HepG2 (cell line): Measurements from ENCODE around the gene ERBB3. TPM values are rescaled to one million over a fixed set of nuclear protein-coding genes. Genes with fewer than 3 reads are reported as not detected.

ENCODE experiments used
- ARID2 ChIP-seq: sonication (generic); formaldehyde crosslinking; IDR thresholded peaks from 2 replicates; pipeline ENCODE4 v1.8.1; 2022; ENCODE audit warnings: mild to moderate bottlenecking, missing genetic modification reagents, borderline replicate concordance
- CHD2 ChIP-seq: IDR thresholded peaks from 2 replicates; pipeline ENCODE4 v1.6.1; 2011; ENCODE audit warnings: low read depth, low read length, improper control_type of control experiment
- LBX2 ChIP-seq: sonication (generic); formaldehyde crosslinking; IDR thresholded peaks from 2 replicates; pipeline ENCODE4 v1.5.0; 2020; ENCODE audit warnings: missing genetic modification reagents, mild to moderate bottlenecking, borderline replicate concordance
- NCOA1 ChIP-seq: sonication (generic); formaldehyde crosslinking; IDR thresholded peaks from 2 replicates; pipeline ENCODE4 v1.9.0; 2021; ENCODE audit warnings: missing genetic modification reagents
- NFAT5 ChIP-seq: sonication (generic); formaldehyde crosslinking; IDR thresholded peaks from 2 replicates; pipeline ENCODE4 v1.4.0; 2020; ENCODE audit warnings: missing genetic modification reagents
- POLR2A ChIP-seq, 2 experiments: IDR thresholded peaks; 2 replicates each; pipeline ENCODE4 v1.6.1; 2011; ENCODE audit warnings: low read depth in 2 of 2, low read length in 2 of 2, mild to moderate bottlenecking in 1 of 2, moderate library complexity in 1 of 2; ENCODE audit not compliant: insufficient read depth in 1 of 2
- REXO4 ChIP-seq: sonication (generic); formaldehyde crosslinking; IDR thresholded peaks from 2 replicates; pipeline ENCODE4 v1.8.0; 2022; ENCODE audit warnings: missing genetic modification reagents, mild to moderate bottlenecking, borderline replicate concordance
- SMAD9 ChIP-seq: sonication (generic); formaldehyde crosslinking; IDR thresholded peaks from 2 replicates; pipeline ENCODE4 v1.5.1; 2020; ENCODE audit warnings: mild to moderate bottlenecking, missing genetic modification reagents
- SYNCRIP ChIP-seq: fragments of 200-400 bp; formaldehyde crosslinking; IDR thresholded peaks from 2 replicates; pipeline ENCODE4 v1.6.1; 2018; ENCODE audit warnings: mild to moderate bottlenecking, low read depth, low read length; ENCODE audit not compliant: insufficient read depth
- TFAP4 ChIP-seq: sonication (generic); IDR thresholded peaks from 2 replicates; pipeline ENCODE4 v1.6.1; 2016; ENCODE audit warnings: low read depth, borderline replicate concordance
- XBP1 ChIP-seq: sonication (generic); formaldehyde crosslinking; IDR thresholded peaks from 2 replicates; pipeline ENCODE4 v1.5.0; 2020; ENCODE audit warnings: missing genetic modification reagents
- XRCC5 ChIP-seq: fragments of 200-400 bp; formaldehyde crosslinking; optimal IDR thresholded peaks from 2 replicates; pipeline ENCODE3; 2017; ENCODE audit warnings: mild to moderate bottlenecking, low read length
- ZBTB1 ChIP-seq: sonication (generic); formaldehyde crosslinking; IDR thresholded peaks from 2 replicates; pipeline ENCODE4 v1.4.0; 2020; ENCODE audit warnings: missing genetic modification reagents, borderline replicate concordance
- ZMYM3 ChIP-seq: sonication (generic); formaldehyde crosslinking; IDR thresholded peaks from 2 replicates; pipeline ENCODE4 v1.5.1; 2020; ENCODE audit warnings: mild to moderate bottlenecking, missing genetic modification reagents
- ZNF124 ChIP-seq: sonication (generic); formaldehyde crosslinking; IDR thresholded peaks from 2 replicates; pipeline ENCODE4 v1.4.0; 2020; ENCODE audit warnings: missing genetic modification reagents
- ZNF225 ChIP-seq: sonication (generic); formaldehyde crosslinking; IDR thresholded peaks from 2 replicates; pipeline ENCODE4 v1.4.0; 2020; ENCODE audit warnings: mild to moderate bottlenecking, missing genetic modification reagents
- ZNF280D ChIP-seq: sonication (generic); formaldehyde crosslinking; IDR thresholded peaks from 2 replicates; pipeline ENCODE4 v1.5.1; 2020; ENCODE audit warnings: mild to moderate bottlenecking, missing genetic modification reagents
- ZNF670 ChIP-seq: sonication (generic); formaldehyde crosslinking; IDR thresholded peaks from 2 replicates; pipeline ENCODE4 v1.8.0; 2022; ENCODE audit warnings: mild to moderate bottlenecking, missing genetic modification reagents, borderline replicate concordance
- ZNF724P ChIP-seq: sonication (generic); formaldehyde crosslinking; IDR thresholded peaks from 2 replicates; pipeline ENCODE4 v1.8.0; 2022; ENCODE audit warnings: missing genetic modification reagents, borderline replicate concordance
- ZNF772 ChIP-seq: sonication (generic); formaldehyde crosslinking; IDR thresholded peaks from 2 replicates; pipeline ENCODE4 v1.5.0; 2020; ENCODE audit warnings: mild to moderate bottlenecking, missing genetic modification reagents
- polyA plus RNA-seq, 8 experiments: library from polyadenylated mRNA; depleted of rRNA in 3 of 8; stranded (reverse) in 7 of 8; unstranded in 1 of 8; fragments of >200 nt; fragmentation: Illumina TruSeq in 4 of 8; extraction: Trizol in 4 of 8; gene quantifications; 2 replicates each; pipeline versions ENCODE4 v1.2.1 to v1.2.3, GENCODE V29; 2011 to 2016; ENCODE audit warnings: low read depth in 4 of 8, missing spikeins in 1 of 8, mixed read lengths in 1 of 8; ENCODE audit not compliant: insufficient read depth in 1 of 8
- total RNA-seq, 5 experiments: library from RNA; depleted of rRNA; stranded (reverse); fragments of >200 nt; fragmentation: Illumina TruSeq; extraction: Trizol; gene quantifications; 2 replicates each; pipeline ENCODE4 v1.2.3, GENCODE V29; 2016; ENCODE audit warnings: low read depth in 1 of 5

The ERBB3 gene
- total and polyA plus RNA-seq, 2 of the 13 experiments (the other 11 are each of a cell fraction or from before 2014, with no cell fraction given), result 93.6 to 358 TPM

GRCh38 chr12:56079723-56080555, at the start of gene ERBB3 (continued):
- TF ChIP-seq SMAD9 (no peak), ZNF670 (CRISPR knock-in tag) (peak; percentile 40; the same call in 1 of the 2 replicates), CHD2 (0 out of 2 replicates have a peak, but pooled peaks have one; percentile 18), ZMYM3 (peak; percentile 42; the same call in 1 of the 2 replicates), ZNF124 (no peak), ZNF772 (peak; percentile 83; the same call in 1 of the 2 replicates), ZNF225 (peak; percentile 73; the same call in 1 of the 2 replicates), NCOA1 (CRISPR knock-in tag) (no peak), LBX2 (CRISPR knock-in tag) (no peak; the same call in 1 of the 2 replicates), ARID2 (CRISPR knock-in tag) (peak; percentile 65; the same call in 1 of the 2 replicates), ZBTB1 (CRISPR knock-in tag) (no peak; the same call in 1 of the 2 replicates), NFAT5 (CRISPR knock-in tag) (no peak), TFAP4 (0 out of 2 replicates have a peak, but pooled peaks have one; percentile 29), ZNF724P (CRISPR knock-in tag) (no peak), REXO4 (no peak), POLR2A (IDR thresholded peaks at IDR 0.05; ENCODE audit: insufficient read depth in 1 of 2, low read depth in 2 of 2, low read length in 2 of 2) (peak in 1 of 2 experiments; percentile 82), SYNCRIP (no peak), ZNF280D (CRISPR knock-in tag) (peak; percentile 21; the same call in 1 of the 2 replicates), XBP1 (CRISPR knock-in tag) (no peak), XRCC5 (peak; percentile 89)
